ENCODE data around the gene TANGO2.

DNA sequence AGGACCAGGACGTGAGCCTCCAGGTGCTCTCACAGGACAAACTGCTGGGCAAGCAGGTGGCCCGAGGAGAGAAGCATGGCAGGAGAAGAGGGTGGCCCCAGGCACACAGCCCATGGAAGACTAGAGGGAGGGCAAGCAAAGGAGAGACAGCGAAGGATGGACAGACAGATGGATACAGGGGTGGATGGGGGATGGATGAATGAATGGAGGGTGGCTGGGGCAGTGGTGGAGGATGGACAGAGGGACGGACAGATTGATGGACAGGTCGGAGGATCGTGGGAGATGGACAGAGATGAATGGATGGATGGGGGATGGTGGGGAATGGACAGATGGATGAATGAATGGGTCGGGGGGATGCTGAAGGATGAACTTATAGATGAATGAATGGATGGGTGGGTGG is 27.0 kb upstream of the TANGO2 start:
- TF ChIP-seq SREBF1 (IDR thresholded peaks at IDR 0.05; ENCODE audit: borderline replicate concordance, low read depth, low read length) (no peak), CBFB (CRISPR knock-in tag; IDR thresholded peaks at IDR 0.05) (no peak), MTF1 (CRISPR knock-in tag; IDR thresholded peaks at IDR 0.05; ENCODE audit: borderline replicate concordance) (no peak), ZBED1 (IDR thresholded peaks at IDR 0.05) (no peak), NFATC3 (IDR thresholded peaks at IDR 0.05) (no peak), TRIM24 (IDR thresholded peaks at IDR 0.05) (no peak; a peak in 1 of 4 replicates), SPI1 (IDR thresholded peaks at IDR 0.05; ENCODE audit: borderline replicate concordance, low read depth, low read length) (no peak), EP300 (IDR thresholded peaks at IDR 0.05; ENCODE audit: low read length) (no peak), DNMT1 (IDR thresholded peaks at IDR 0.05) (no peak), POLR2A (conservative IDR thresholded peaks at IDR 0.05) (no peak)
- TF ChIP-seq, protein P1, sequence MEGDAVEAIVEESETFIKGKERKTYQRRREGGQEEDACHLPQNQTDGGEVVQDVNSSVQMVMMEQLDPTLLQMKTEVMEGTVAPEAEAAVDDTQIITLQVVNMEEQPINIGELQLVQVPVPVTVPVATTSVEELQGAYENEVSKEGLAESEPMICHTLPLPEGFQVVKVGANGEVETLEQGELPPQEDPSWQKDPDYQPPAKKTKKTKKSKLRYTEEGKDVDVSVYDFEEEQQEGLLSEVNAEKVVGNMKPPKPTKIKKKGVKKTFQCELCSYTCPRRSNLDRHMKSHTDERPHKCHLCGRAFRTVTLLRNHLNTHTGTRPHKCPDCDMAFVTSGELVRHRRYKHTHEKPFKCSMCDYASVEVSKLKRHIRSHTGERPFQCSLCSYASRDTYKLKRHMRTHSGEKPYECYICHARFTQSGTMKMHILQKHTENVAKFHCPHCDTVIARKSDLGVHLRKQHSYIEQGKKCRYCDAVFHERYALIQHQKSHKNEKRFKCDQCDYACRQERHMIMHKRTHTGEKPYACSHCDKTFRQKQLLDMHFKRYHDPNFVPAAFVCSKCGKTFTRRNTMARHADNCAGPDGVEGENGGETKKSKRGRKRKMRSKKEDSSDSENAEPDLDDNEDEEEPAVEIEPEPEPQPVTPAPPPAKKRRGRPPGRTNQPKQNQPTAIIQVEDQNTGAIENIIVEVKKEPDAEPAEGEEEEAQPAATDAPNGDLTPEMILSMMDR (IDR thresholded peaks at IDR 0.05 in 2 of 3, conservative IDR thresholded peaks at IDR 0.05 in 1 of 3; ENCODE audit: insufficient read depth in 2 of 3, low read depth in 1 of 3, low read length in 3 of 3), result no peak
- TF ChIP-seq, protein P2, sequence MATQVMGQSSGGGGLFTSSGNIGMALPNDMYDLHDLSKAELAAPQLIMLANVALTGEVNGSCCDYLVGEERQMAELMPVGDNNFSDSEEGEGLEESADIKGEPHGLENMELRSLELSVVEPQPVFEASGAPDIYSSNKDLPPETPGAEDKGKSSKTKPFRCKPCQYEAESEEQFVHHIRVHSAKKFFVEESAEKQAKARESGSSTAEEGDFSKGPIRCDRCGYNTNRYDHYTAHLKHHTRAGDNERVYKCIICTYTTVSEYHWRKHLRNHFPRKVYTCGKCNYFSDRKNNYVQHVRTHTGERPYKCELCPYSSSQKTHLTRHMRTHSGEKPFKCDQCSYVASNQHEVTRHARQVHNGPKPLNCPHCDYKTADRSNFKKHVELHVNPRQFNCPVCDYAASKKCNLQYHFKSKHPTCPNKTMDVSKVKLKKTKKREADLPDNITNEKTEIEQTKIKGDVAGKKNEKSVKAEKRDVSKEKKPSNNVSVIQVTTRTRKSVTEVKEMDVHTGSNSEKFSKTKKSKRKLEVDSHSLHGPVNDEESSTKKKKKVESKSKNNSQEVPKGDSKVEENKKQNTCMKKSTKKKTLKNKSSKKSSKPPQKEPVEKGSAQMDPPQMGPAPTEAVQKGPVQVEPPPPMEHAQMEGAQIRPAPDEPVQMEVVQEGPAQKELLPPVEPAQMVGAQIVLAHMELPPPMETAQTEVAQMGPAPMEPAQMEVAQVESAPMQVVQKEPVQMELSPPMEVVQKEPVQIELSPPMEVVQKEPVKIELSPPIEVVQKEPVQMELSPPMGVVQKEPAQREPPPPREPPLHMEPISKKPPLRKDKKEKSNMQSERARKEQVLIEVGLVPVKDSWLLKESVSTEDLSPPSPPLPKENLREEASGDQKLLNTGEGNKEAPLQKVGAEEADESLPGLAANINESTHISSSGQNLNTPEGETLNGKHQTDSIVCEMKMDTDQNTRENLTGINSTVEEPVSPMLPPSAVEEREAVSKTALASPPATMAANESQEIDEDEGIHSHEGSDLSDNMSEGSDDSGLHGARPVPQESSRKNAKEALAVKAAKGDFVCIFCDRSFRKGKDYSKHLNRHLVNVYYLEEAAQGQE (IDR thresholded peaks at IDR 0.05; ENCODE audit: borderline replicate concordance), result no peak
- TF ChIP-seq, protein P2 (CRISPR knock-in tag; IDR thresholded peaks at IDR 0.05; ENCODE audit: low read depth), result no peak

All from K562 (cell line).